Duodenal mucosa (tissue), 2 donors: ENCODE data around the gene FXYD7.
A peak's percentile ranks its signal among the peaks of the same experiment; 100 is the strongest.

ENCODE experiments used
- H3K27ac ChIP-seq: one replicate; pipeline ENCODE4 v1.7.0; 2013; ENCODE audit warnings: low read depth, low read length
- H3K27me3 ChIP-seq, 2 donors: one replicate each; pipeline ENCODE4 v1.7.0; 2013; ENCODE audit warnings: low read length in 2 of 2, control low read depth in 1 of 2; ENCODE audit not compliant: insufficient read depth in 2 of 2, control insufficient read depth in 1 of 2
- H3K36me3 ChIP-seq, 2 donors: one replicate each; pipeline ENCODE4 v1.7.0; 2013; ENCODE audit warnings: low read length in 2 of 2, control low read depth in 1 of 2; ENCODE audit not compliant: insufficient read depth in 2 of 2, control insufficient read depth in 1 of 2
- H3K4me1 ChIP-seq, 2 donors: one replicate each; pipeline ENCODE4 v1.7.0; 2013; ENCODE audit warnings: low read length in 2 of 2, control low read depth in 1 of 2; ENCODE audit not compliant: insufficient read depth in 2 of 2, control insufficient read depth in 1 of 2
- H3K4me3 ChIP-seq, 2 donors: one replicate each; pipeline ENCODE4 v1.7.0; 2013; ENCODE audit warnings: low read length in 2 of 2, low read depth in 1 of 2
- H3K9ac ChIP-seq, 2 donors: one replicate each; pipeline ENCODE4 v1.7.0; 2013; ENCODE audit warnings: low read length in 2 of 2, low read depth in 1 of 2
- H3K9me3 ChIP-seq, 2 donors: one replicate each; pipeline ENCODE4 v1.7.0; 2013; ENCODE audit warnings: low read length in 2 of 2, control low read depth in 1 of 2; ENCODE audit not compliant: control insufficient read depth in 1 of 2

Gene FXYD7

DNA sequence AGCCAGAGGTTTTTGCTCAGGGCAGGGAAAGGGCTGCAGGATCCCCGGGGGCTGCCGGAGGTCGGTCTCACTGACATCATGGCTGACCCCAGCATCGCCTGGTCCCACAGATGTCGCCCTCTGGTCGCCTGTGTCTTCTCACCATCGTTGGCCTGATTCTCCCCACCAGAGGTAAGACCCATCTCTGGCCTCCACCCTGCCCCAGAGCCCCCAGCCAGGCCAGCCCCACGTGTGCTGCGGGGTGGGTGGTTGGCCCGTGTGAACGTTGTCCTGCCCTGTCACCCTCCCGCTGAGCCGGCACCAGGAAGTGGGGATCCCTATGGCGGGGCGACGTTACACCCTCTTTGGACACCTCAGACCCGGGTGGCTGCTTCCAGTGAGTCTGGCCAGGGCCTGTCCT lies 12.4 kb downstream of the FXYD7 start:
- Histone ChIP-seq H3K9ac (peak overlapping the region; percentile 46 to 69), H3K4me3 (peak overlapping the region; percentile 74 to 81), H3K27ac (no peak overlapping the region), H3K4me1 (peaks cover 8 to 24% of the 10 kb centered on the region in 2 donors), H3K27me3 (peaks cover 22 to 24% of the 10 kb centered on the region in 2 donors), H3K36me3 (peaks cover 0 to 19% of the 10 kb centered on the region in 2 donors), H3K9me3 (no peaks in the 10 kb centered on the region)

DNA sequence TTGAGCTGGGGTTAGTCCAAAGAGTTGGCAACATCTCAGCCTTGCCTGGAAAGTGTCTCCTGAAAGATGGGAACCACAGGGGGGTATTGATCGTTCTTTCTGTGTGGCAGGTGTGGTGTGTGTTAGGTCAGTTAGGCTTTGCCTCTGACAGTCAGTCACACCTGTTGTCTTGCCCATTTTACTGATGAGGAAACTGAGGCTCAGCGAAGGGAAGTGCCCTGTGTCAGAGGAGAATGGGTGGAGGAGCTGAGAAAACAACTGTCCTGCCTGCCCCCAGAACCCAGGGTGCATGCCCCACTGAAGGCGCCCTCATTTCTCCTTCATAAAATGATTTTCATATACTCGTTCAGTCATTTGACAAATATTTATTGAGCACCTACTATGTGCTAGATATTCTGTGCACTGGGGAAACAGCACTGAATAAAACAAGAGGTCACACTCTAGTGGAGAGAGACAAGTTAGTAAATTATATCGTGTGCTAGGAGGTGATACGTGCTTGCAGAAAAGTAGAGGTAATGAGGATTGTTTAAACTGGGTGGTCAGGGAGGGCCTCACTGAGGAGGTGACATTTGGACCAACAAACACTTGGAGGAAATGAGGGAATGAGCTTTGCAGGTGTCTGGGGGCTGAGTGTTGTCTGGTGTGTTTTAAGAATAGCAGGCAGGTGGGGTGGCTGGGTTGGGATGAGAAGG lies 13.1 kb downstream of the FXYD7 start:
- no peak overlapping the region for H3K27ac ChIP-seq
- H3K36me3 ChIP-seq = peaks cover 0 to 19% of the 10 kb centered on the region in 2 donors
- H3K9me3 ChIP-seq = no peaks in the 10 kb centered on the region
- H3K27me3 ChIP-seq = peaks cover 21 to 22% of the 10 kb centered on the region in 2 donors
- peak overlapping the region; percentile 46 to 69 for H3K9ac ChIP-seq
- H3K4me3 ChIP-seq = peak overlapping the region; percentile 74 to 81
- H3K4me1 ChIP-seq = peaks cover 8 to 24% of the 10 kb centered on the region in 2 donors

DNA sequence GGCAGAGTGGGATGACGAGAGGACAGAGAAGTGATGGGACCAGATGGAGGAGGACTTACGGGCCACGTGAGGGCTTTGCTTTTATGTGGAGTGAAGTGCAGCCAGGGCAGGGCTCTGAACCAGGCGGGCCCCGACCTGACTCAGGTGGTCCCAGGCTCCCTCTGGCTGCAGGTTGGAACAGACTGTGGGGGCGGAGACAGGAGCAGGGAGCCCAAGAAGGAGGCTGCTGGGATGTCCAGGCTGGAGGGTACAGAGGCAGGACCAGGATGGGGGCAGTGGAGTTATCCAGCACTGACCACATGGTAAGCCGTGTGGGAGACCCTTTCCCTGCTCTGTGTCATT lies 13.6 kb downstream of the FXYD7 start:
- H3K4me1 ChIP-seq = peaks cover 8 to 24% of the 10 kb centered on the region in 2 donors
- H3K9me3 ChIP-seq = no peaks in the 10 kb centered on the region
- no peak overlapping the region for H3K9ac ChIP-seq
- H3K27me3 ChIP-seq = peaks cover 20 to 22% of the 10 kb centered on the region in 2 donors
- H3K27ac ChIP-seq = no peak overlapping the region
- peaks cover 0 to 23% of the 10 kb centered on the region in 2 donors for H3K36me3 ChIP-seq
- H3K4me3 ChIP-seq = no peak overlapping the region

DNA sequence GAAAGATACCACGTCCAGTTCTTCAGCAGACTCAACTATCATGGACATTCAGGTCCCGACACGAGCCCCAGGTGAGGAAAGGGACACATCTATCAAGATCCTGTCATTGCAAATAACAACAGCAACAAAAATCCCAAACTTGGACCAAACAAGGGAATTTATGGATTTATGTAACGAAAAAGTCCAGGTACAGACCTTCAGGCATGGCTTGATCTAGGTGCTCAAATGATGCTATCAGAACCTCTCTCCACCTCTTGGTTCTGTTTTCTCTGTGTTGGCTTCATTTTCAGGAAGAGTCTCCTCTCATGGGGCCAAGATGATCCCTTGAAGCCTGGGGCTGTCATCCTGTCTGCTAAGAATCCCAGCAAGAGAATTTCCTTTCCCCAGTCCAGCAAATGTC lies 14.4 kb downstream of the FXYD7 start:
- no peak overlapping the region for H3K4me3 ChIP-seq
- peaks cover 18 to 19% of the 10 kb centered on the region in 2 donors for H3K27me3 ChIP-seq
- no peak overlapping the region for H3K9ac ChIP-seq
- peaks cover 0 to 30% of the 10 kb centered on the region in 2 donors for H3K36me3 ChIP-seq
- H3K27ac ChIP-seq = no peak overlapping the region
- no peaks in the 10 kb centered on the region for H3K9me3 ChIP-seq
- peaks cover 8 to 24% of the 10 kb centered on the region in 2 donors for H3K4me1 ChIP-seq

DNA sequence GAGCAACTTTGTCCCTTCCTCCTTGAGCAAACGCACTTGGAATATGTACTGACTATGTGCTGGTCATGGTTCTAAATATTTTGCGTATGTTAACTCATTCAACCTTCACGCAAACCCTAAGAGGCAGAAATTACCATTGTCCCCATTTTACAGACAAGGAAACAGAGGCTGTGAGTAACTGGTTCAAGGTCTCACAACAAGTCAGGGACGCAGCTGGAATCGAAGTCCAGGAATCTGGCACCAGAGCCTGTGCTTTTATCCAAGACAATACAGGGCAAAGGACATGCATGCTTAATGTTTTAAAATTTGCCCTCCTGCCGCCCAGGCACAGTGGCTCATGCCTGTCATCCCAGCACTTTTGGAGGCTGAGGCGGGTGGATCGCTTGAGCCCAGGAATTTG lies 16.6 kb downstream of the FXYD7 start:
- H3K36me3 ChIP-seq = peaks cover 0 to 50% of the 10 kb centered on the region in 2 donors
- H3K4me1 ChIP-seq = peaks cover 8 to 16% of the 10 kb centered on the region in 2 donors

GRCh38 chr19:35160629-35161433 lies 17.8 kb downstream of the FXYD7 start:
- peaks cover under 1 to 6% of the 10 kb centered on the region in 2 donors for H3K27me3 ChIP-seq
- peaks cover 3 to 5% of the 10 kb centered on the region in 2 donors for H3K4me1 ChIP-seq
- H3K9ac ChIP-seq = no peak overlapping the region
- H3K4me3 ChIP-seq = no peak overlapping the region
- no peak overlapping the region for H3K27ac ChIP-seq
- H3K9me3 ChIP-seq = peaks cover 0 to 8% of the 10 kb centered on the region in 2 donors
- peaks cover 0 to 53% of the 10 kb centered on the region in 2 donors for H3K36me3 ChIP-seq

More for the DNA sequence above, 16.6 kb downstream of the FXYD7 start:
- H3K27me3 ChIP-seq = peaks cover 12 to 13% of the 10 kb centered on the region in 2 donors
- H3K9me3 ChIP-seq = peaks cover 0 to 7% of the 10 kb centered on the region in 2 donors
- no peak overlapping the region for H3K27ac ChIP-seq
- H3K9ac ChIP-seq = no peak overlapping the region
- no peak overlapping the region for H3K4me3 ChIP-seq

DNA sequence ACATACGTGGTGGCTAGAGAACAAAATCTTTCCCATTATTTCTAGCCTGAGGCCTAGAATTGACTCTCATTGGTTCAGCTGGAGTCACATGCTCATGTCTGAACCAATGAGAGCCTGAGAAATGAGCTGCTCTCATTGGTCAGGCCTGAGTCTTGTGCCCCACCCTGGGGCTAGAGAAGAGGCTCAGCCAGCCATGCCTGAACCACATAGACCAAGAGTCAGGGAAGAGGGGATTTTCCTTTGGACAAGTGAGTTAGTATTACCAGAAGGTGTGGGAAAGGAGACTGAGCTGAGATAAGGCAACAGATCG lies 18.3 kb downstream of the FXYD7 start:
- Histone ChIP-seq H3K4me3 (no peak overlapping the region), H3K9ac (no peak overlapping the region), H3K4me1 (no peaks in the 10 kb centered on the region), H3K9me3 (peaks cover 6 to 8% of the 10 kb centered on the region in 2 donors), H3K27me3 (peaks cover 0 to under 1% of the 10 kb centered on the region in 2 donors), H3K27ac (no peak overlapping the region), H3K36me3 (peaks cover 0 to 58% of the 10 kb centered on the region in 2 donors)

DNA sequence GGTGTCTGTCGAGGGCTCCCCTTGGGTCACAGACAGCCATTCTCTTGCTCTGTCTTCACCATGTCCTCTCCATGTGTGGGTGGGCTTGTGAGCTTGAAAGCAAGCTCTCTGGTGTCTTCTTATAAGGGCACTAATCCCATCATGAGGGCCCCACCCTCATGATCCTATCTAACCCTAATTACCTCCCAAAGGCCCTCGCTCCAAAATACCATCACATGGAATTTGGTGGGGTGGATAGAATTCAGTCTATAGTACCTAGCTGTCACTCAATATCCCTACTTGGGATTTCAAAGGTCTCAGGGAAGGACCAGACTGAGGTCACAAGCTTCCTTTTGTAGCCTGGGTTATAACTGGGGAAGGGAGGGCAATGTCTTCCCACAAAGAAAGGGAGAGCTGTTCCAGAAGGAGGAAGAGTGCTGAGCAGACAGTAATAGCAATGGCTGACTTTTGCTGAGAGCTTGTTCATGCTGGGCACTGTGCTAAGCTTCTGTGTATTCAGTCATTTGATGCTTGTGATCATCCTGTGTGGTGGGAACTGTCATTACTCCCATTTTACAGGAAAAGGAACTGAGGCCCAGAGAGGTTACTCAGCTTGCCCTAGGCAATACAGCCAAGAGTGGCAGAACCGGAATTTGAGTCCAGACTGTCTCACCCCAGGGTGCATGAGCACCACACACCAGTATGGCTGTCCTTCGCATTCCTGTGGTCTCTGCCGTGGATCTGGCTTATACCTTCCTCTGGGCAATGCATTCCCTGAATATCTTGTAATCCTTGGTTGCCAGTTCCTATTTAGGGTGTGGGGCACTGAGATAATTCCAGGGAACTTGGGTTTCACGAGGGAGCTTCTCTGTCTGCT lies 19.6 kb downstream of the FXYD7 start:
- H3K9me3 ChIP-seq = peaks cover 6 to 8% of the 10 kb centered on the region in 2 donors

GRCh38 chr19:35164418-35164817 lies 21.4 kb downstream of the FXYD7 start:
- Histone ChIP-seq H3K4me3 (no peak overlapping the region), H3K9ac (no peak overlapping the region), H3K27me3 (no peaks in the 10 kb centered on the region), H3K27ac (no peak overlapping the region), H3K36me3 (peaks cover 0 to 50% of the 10 kb centered on the region in 2 donors), H3K4me1 (no peaks in the 10 kb centered on the region), H3K9me3 (peaks cover 6 to 8% of the 10 kb centered on the region in 2 donors)

More for the DNA sequence above, 19.6 kb downstream of the FXYD7 start:
- Histone ChIP-seq H3K36me3 (peaks cover 0 to 59% of the 10 kb centered on the region in 2 donors), H3K27me3 (no peaks in the 10 kb centered on the region), H3K9ac (no peak overlapping the region), H3K4me1 (no peaks in the 10 kb centered on the region), H3K4me3 (no peak overlapping the region), H3K27ac (no peak overlapping the region)
